Vagina (tissue), 2 donors: Measurements from ENCODE around the gene ACADS.

Experiments used
- POLR2A ChIP-seq, 2 donors: fragments of 450-650 bp; IDR thresholded peaks; one replicate each; pipeline ENCODE4 v1.6.1; 2017; ENCODE audit warnings: antibody characterized with exemption in 2 of 2, mild to moderate bottlenecking in 2 of 2, moderate library complexity in 2 of 2
- POLR2AphosphoS5 ChIP-seq, 2 donors: sonication (generic); formaldehyde crosslinking; IDR thresholded peaks; one replicate each; pipeline ENCODE4 v1.9.0; 2017; ENCODE audit warnings: antibody characterized with exemption in 2 of 2, mild to moderate bottlenecking in 2 of 2, low read depth in 1 of 2; ENCODE audit not compliant: insufficient read depth in 1 of 2
- TF ChIP-seq, protein P1 (sequence below), 3 experiments: fragments of 450-650 bp in 2 of 3; fragments of 200-600 bp in 1 of 3; sonication (generic) in 1 of 3; IDR thresholded peaks; one replicate each; pipeline ENCODE4 v1.5.1; 2017 to 2019; ENCODE audit warnings: antibody characterized with exemption in 3 of 3, mild to moderate bottlenecking in 2 of 3, moderate library complexity in 2 of 3

- TF ChIP-seq, protein P1, sequence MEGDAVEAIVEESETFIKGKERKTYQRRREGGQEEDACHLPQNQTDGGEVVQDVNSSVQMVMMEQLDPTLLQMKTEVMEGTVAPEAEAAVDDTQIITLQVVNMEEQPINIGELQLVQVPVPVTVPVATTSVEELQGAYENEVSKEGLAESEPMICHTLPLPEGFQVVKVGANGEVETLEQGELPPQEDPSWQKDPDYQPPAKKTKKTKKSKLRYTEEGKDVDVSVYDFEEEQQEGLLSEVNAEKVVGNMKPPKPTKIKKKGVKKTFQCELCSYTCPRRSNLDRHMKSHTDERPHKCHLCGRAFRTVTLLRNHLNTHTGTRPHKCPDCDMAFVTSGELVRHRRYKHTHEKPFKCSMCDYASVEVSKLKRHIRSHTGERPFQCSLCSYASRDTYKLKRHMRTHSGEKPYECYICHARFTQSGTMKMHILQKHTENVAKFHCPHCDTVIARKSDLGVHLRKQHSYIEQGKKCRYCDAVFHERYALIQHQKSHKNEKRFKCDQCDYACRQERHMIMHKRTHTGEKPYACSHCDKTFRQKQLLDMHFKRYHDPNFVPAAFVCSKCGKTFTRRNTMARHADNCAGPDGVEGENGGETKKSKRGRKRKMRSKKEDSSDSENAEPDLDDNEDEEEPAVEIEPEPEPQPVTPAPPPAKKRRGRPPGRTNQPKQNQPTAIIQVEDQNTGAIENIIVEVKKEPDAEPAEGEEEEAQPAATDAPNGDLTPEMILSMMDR (IDR thresholded peaks at IDR 0.05): no peak
- no peak for TF ChIP-seq POLR2AphosphoS5 (IDR thresholded peaks at IDR 0.05; ENCODE audit: insufficient read depth in 1 of 2, low read depth in 1 of 2)
- TF ChIP-seq POLR2A (IDR thresholded peaks at IDR 0.05): no peak
Observed at GRCh38 chr12:120787889-120788288, 62.3 kb downstream of the ACADS start.
